ENCODE measurements around the gene EIF3L. TPM values are rescaled to one million over a fixed set of nuclear protein-coding genes. Genes with fewer than 3 reads are reported as not detected.

Gene EIF3L
- total RNA-seq, 4 donors from 2014 or later = 192 to 499 (median 281) TPM

DNA sequence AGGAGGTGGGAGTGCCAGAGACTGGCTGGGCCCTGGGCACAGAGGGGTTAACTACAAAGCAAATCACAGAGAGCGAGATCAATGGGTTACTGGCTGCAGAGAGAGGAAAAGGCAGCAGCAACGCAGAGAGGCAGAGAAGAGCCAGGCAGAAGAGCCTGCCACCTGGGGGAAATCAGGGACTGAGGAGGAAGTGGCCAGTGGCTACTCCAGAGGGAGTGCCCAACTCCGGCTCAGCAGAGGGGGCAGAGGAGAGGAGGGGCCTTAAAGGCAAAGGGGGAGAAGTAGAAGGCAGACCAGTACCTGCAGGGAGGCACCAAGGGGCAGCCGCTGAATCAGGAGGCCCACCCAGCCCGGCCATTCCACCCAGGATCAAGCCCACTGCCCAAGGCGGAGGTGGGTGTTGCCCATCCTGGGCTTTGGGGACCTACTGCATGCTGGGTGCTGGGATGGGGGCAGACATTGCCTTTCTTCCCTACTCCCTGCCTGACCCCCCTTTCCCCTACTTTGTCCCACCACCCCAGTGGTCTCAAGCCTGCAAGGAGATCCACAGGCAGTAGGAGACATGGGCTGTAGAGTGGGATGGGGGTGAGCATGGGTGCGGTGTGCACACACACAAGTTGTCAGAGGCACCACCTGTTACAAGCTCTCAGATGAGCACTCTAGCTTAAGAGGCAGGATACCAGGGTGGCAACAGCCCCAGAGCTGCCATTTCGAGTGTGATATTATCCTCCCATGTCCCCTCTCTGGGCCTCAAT, 27.0 kb upstream of the EIF3L start:
- intact Hi-C loops (cut with DNase I) = loop anchor here (10.0 kb wide), 1 partner anchor 143 kb away; no protein-coding TSS in a partner anchor
- DNase-seq = no peak
- no peaks in the 10 kb centered on the region for H3K36me3 ChIP-seq
- peaks cover 0 to 64% (median 0%) of the 10 kb centered on the region in 4 donors for H3K27me3 ChIP-seq
- H3K27ac ChIP-seq = no peak overlapping the region
- peaks cover 15 to 40% (median 30%) of the 10 kb centered on the region in 3 donors for H3K4me1 ChIP-seq
- WGBS, 2 donors = 49 to 51% methylated on average over 8 of the region's 8 CpGs
- no peak overlapping the region for H3K4me3 ChIP-seq
- TF ChIP-seq POLR2A (IDR thresholded peaks at IDR 0.05) = no peak
- TF ChIP-seq CTCF (IDR thresholded peaks at IDR 0.05) = no peak
- no peaks in the 10 kb centered on the region for H3K9me3 ChIP-seq

GRCh38 chr22:37823134-37823985, 25.9 kb upstream of the EIF3L start, which contains the start of gene GALR3:
Gene GALR3, plus strand, starts transcription at chr22:37823382. Its CDS starts 25 bp downstream, at chr22:37823407.
- 56 to 65% methylated on average over 5 to 10 of the region's 21 CpGs for WGBS, 2 donors
- Histone ChIP-seq H3K27ac (no peak within 1 kb of the TSS), H3K27me3 (peaks cover 0 to 64% (median 0%) of the 10 kb centered on the region in 4 donors), H3K9me3 (no peaks in the 10 kb centered on the region), H3K4me1 (peaks cover 8 to 29% (median 20%) of the 10 kb centered on the region in 3 donors), H3K4me3 (no peak within 1 kb of the TSS), H3K36me3 (peaks cover 0 to 2% (median 0%) of the 10 kb centered on the region in 3 donors)
- intact Hi-C loops (cut with DNase I) = loop anchor here (10.0 kb wide), 1 partner anchor 141 kb away; no protein-coding TSS in a partner anchor
- no peak for DNase-seq
- TF ChIP-seq CTCF (IDR thresholded peaks at IDR 0.05) (no peak), POLR2A (IDR thresholded peaks at IDR 0.05) (no peak)

GRCh38 chr22:37824674-37825641, 24.3 kb upstream of the EIF3L start:
- H3K27me3 ChIP-seq = peaks cover 0 to 51% (median 0%) of the 10 kb centered on the region in 4 donors
- H3K36me3 ChIP-seq = peaks cover 0 to 17% (median 0%) of the 10 kb centered on the region in 3 donors
- DNase-seq = no peak
- peak in 1 of 6 experiments; percentile 31 for TF ChIP-seq CTCF (IDR thresholded peaks at IDR 0.05)
- TF ChIP-seq POLR2A (IDR thresholded peaks at IDR 0.05) = no peak
- WGBS, 2 donors = 100% methylated on average over 3 of the region's 135 CpGs; no CpG with 5 or more reads in 1 of the 2 donors
- intact Hi-C loops (cut with DNase I) = loop anchor here (10.0 kb wide), 1 partner anchor 140 kb away; no protein-coding TSS in a partner anchor
- H3K4me1 ChIP-seq = peaks cover 0 to 16% (median 12%) of the 10 kb centered on the region in 3 donors
- H3K9me3 ChIP-seq = no peaks in the 10 kb centered on the region
- peak overlapping the region; percentile 23 to 57 (median 36) for H3K4me3 ChIP-seq
- no peak overlapping the region for H3K27ac ChIP-seq

GRCh38 chr22:37827056-37827455, 22.2 kb upstream of the EIF3L start:
- TF ChIP-seq POLR2A (IDR thresholded peaks at IDR 0.05) = no peak
- no peak for TF ChIP-seq CTCF (IDR thresholded peaks at IDR 0.05)
- peaks cover 0 to 16% (median 12%) of the 10 kb centered on the region in 3 donors for H3K4me1 ChIP-seq
- no peak overlapping the region for H3K4me3 ChIP-seq
- WGBS, 2 donors = 38 to 47% methylated on average over 8 of the region's 9 CpGs
- no peaks in the 10 kb centered on the region for H3K9me3 ChIP-seq
- H3K36me3 ChIP-seq = peaks cover 9 to 38% (median 10%) of the 10 kb centered on the region in 3 donors
- H3K27me3 ChIP-seq = peaks cover 0 to 33% (median 0%) of the 10 kb centered on the region in 4 donors
- H3K27ac ChIP-seq = no peak overlapping the region
- intact Hi-C loops (cut with DNase I) = loop anchor here (10.0 kb wide), 1 partner anchor 138 kb away; no protein-coding TSS in a partner anchor
- DNase-seq = no peak

Measured in esophagus squamous epithelium (tissue), 5 donors.